HL-60 (cell line): ENCODE data around the gene GRIP2.

ENCODE experiments used
- DNase-seq, 2 experiments: peaks; one replicate each; pipeline ENCODE4 v3.0.0-alpha.2; 2010 to 2020; ENCODE audit warnings: low read depth in 1 of 2, low spot score in 1 of 2
- H3K27ac ChIP-seq: fragments of 250-450 bp; sonication (Bioruptor Pico); replicated peaks from 2 replicates; pipeline ENCODE4 v1.5.1; 2020; ENCODE audit warnings: mild to moderate bottlenecking, moderate library complexity
- H3K27me3 ChIP-seq: fragments of 250-450 bp; sonication (Bioruptor Pico); 2 replicates; pipeline ENCODE4 v1.5.1; 2021; ENCODE audit warnings: mild to moderate bottlenecking, moderate library complexity; ENCODE audit not compliant: insufficient read depth, poor library complexity, severe bottlenecking
- H3K4me3 ChIP-seq: replicated peaks from 2 replicates; pipeline ENCODE4 v1.5.1; 2011; ENCODE audit warnings: mild to moderate bottlenecking, control low read depth, low read length; ENCODE audit not compliant: insufficient read depth
- GABPA ChIP-seq: IDR thresholded peaks from 2 replicates; pipeline ENCODE4 v1.6.1; 2012; ENCODE audit warnings: low read depth
- POLR2AphosphoS5 ChIP-seq: IDR thresholded peaks from 2 replicates; pipeline ENCODE4 v1.6.1; 2012; ENCODE audit warnings: low read depth
- SPI1 ChIP-seq: IDR thresholded peaks from 2 replicates; pipeline ENCODE4 v1.6.1; 2012; ENCODE audit warnings: low read depth, mild to moderate bottlenecking, borderline replicate concordance
- TF ChIP-seq, protein P1 (sequence below): IDR thresholded peaks from 2 replicates; pipeline ENCODE4 v1.6.1; 2012; ENCODE audit warnings: low read depth; ENCODE audit not compliant: insufficient replicate concordance
- TF ChIP-seq, protein P2 (sequence below): IDR thresholded peaks from one replicate; pipeline ENCODE4 v1.5.1; 2011; ENCODE audit warnings: low read length, control low read depth, inconsistent platforms; ENCODE audit not compliant: insufficient read depth

Gene GRIP2

DNA sequence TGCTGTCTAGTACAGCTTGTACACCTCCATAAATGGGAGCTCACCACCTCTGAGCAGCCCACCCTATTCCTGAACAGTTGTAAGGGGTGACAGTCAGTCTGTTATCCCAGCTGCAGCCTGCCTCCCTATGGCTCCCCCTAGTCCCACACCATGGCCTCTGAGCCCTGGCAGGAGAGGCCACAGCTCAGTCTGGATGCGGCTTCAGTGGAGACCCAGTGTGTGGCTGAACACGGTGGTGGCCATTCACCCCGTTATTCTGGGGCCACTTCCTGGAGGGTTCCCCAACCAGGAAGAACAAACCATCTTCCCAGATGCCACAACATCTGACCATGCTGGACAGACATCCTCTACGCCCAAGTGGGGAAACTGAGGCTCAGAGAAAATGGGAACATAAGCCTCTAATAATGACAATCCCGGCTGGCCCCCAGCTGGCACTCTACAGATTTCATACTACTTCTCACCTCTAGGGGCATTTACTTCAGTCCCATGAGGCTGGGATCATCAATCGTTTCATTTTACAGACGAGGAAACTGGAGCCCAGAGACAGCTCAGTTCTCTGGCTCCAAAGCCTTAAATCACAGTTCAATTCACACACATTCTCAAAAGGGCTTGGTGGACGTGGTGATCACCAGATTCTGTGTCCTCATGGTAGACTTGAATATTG is 9.2 kb upstream of the GRIP2 start:
- H3K27ac ChIP-seq = no peak overlapping the region
- peaks cover 4% of the 10 kb centered on the region for H3K27me3 ChIP-seq
- no peak for DNase-seq
- H3K4me3 ChIP-seq = no peak overlapping the region
- TF ChIP-seq, protein P1, sequence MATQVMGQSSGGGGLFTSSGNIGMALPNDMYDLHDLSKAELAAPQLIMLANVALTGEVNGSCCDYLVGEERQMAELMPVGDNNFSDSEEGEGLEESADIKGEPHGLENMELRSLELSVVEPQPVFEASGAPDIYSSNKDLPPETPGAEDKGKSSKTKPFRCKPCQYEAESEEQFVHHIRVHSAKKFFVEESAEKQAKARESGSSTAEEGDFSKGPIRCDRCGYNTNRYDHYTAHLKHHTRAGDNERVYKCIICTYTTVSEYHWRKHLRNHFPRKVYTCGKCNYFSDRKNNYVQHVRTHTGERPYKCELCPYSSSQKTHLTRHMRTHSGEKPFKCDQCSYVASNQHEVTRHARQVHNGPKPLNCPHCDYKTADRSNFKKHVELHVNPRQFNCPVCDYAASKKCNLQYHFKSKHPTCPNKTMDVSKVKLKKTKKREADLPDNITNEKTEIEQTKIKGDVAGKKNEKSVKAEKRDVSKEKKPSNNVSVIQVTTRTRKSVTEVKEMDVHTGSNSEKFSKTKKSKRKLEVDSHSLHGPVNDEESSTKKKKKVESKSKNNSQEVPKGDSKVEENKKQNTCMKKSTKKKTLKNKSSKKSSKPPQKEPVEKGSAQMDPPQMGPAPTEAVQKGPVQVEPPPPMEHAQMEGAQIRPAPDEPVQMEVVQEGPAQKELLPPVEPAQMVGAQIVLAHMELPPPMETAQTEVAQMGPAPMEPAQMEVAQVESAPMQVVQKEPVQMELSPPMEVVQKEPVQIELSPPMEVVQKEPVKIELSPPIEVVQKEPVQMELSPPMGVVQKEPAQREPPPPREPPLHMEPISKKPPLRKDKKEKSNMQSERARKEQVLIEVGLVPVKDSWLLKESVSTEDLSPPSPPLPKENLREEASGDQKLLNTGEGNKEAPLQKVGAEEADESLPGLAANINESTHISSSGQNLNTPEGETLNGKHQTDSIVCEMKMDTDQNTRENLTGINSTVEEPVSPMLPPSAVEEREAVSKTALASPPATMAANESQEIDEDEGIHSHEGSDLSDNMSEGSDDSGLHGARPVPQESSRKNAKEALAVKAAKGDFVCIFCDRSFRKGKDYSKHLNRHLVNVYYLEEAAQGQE = no peak
- TF ChIP-seq POLR2AphosphoS5 (no peak), GABPA (no peak), SPI1 (no peak)
- TF ChIP-seq, protein P2, sequence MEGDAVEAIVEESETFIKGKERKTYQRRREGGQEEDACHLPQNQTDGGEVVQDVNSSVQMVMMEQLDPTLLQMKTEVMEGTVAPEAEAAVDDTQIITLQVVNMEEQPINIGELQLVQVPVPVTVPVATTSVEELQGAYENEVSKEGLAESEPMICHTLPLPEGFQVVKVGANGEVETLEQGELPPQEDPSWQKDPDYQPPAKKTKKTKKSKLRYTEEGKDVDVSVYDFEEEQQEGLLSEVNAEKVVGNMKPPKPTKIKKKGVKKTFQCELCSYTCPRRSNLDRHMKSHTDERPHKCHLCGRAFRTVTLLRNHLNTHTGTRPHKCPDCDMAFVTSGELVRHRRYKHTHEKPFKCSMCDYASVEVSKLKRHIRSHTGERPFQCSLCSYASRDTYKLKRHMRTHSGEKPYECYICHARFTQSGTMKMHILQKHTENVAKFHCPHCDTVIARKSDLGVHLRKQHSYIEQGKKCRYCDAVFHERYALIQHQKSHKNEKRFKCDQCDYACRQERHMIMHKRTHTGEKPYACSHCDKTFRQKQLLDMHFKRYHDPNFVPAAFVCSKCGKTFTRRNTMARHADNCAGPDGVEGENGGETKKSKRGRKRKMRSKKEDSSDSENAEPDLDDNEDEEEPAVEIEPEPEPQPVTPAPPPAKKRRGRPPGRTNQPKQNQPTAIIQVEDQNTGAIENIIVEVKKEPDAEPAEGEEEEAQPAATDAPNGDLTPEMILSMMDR = peak; percentile 27

DNA sequence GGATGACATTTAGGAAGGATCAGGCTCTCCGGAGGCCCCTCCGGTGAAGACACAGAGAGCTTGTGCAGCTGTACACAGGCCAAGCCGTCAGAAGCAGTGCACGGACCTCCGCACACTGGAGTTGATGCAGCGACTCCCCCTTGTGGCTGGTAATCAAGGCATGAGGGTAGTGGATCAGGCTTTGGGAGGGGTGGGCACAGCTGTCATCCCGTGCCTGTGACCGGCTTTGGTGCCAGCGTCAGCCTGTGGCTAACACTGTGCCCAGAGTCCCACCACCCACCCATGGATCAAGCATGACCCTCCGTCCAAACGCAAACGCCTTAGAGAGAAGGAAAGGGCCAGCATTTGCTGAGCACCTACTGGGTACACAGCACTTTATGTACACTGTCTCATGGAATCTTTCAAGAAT is 8.2 kb upstream of the GRIP2 start:
- DNase-seq = peak in 1 of 2 experiments; percentile 53
- TF ChIP-seq, protein P1 = no peak
- TF ChIP-seq, protein P2 = peak; percentile 66
- Histone ChIP-seq H3K27me3 (no peaks in the 10 kb centered on the region), H3K27ac (no peak overlapping the region), H3K4me3 (no peak overlapping the region)

DNA sequence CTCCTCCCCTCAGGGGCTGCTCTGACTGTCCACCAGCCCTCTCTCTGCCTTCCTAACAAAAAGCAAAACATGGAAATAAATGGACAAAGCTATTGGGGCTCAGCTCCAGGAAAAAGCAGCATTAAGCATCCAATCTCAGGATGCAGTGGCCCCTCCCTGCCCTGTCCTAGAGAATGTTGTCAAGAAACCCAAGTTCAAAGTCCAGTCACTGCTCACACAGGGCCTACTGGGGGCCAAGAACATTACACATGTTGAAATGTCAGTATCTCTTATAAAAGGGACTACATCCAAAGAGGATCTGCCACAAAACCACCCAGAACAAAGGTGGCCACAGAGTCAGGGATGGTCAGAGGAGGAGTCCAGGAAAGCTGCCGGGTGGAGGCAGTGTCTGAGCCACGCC is 7.6 kb upstream of the GRIP2 start:
- no peak overlapping the region for H3K27ac ChIP-seq
- H3K27me3 ChIP-seq = no peaks in the 10 kb centered on the region
- no peak overlapping the region for H3K4me3 ChIP-seq
- DNase-seq = no peak
- TF ChIP-seq, protein P2 = no peak
- TF ChIP-seq GABPA (no peak), SPI1 (no peak), POLR2AphosphoS5 (no peak)
- TF ChIP-seq, protein P1 = no peak
